ENCODE data around the gene SLC2A3.
"Not testable (repeated sequence)": the region's sequence is repeated elsewhere in the genome, so short reads cannot be mapped to it uniquely, and the experiment has no call there.

SLC2A3 gene

GRCh38 chr12:7915661-7916403 is 20.2 kb downstream of the SLC2A3 start:
- peak; percentile 24 for DNase-seq (ENCODE audit: low spot score)

DNA sequence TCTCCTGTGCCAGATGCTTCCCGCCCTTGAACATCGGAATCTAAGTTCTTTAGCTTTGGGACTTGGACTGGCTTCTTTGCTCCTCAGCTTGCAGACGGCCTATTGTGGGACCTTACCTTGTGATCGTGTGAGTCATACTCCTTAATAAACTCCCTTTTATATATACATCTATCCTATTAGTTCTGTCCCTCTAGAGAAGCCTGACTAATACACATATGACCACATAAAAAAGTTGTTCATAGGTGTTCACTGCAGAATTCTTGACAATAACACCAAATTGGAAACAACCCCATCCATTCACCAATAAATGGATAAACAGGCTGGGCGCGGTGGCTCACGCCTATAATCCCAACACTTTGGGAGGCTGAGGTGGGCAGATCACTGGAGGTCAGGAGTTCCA is 25.9 kb downstream of the SLC2A3 start:
- not testable (repeated sequence) for DNase-seq (ENCODE audit: low spot score)

DNA sequence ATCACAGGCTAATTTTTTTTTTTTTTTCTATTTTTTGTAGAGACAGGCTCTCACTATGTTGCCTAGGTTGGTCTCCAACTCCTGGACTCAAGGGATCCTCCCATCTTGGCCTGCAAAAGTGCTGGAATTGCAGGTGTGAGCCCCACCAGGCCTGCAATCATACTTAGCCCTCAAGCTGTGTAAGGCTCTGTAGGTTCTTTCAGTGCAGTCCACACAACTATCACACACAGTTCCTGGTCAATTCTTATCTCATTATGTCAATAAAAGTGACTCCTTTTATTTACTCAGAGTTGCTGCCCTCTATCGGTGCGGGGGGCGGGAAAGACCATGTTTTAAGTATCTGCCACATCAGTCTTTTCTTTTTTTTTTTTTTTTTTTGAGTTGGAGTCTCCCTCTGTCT is 29.0 kb downstream of the SLC2A3 start:
- DNase-seq (ENCODE audit: low spot score), result peak; percentile 37

GRCh38 chr12:7906303-7906702 is 29.7 kb downstream of the SLC2A3 start:
- not testable (repeated sequence) for DNase-seq (ENCODE audit: low spot score)

- DNase-seq (ENCODE audit: low spot score), result not testable (repeated sequence)
Measured at GRCh38 chr12:7905600-7906125, 30.3 kb downstream of the SLC2A3 start.

DNA sequence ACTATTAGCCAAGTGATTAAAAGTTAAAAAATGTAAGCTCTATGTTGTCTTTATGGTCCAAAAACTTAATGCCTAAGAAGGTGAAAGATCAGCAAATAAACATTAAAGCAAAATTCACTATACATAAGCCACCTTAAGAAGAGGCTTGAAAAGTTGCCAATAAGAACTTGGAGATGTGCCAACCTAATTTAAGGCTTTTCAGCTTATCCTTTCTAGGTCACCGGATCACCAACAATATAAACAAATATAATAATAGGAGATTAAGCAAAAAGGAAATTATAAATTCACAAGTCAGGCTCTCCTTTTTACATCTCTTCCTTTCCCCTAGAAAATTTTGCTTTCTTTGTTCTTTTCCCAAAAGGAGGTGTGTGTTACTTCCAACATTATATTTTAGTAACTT is 30.9 kb downstream of the SLC2A3 start:
- DNase-seq (ENCODE audit: low spot score), result no peak

GRCh38 chr12:7902416-7902815 is 33.6 kb downstream of the SLC2A3 start:
- not testable (repeated sequence) for DNase-seq (ENCODE audit: low spot score)

DNA sequence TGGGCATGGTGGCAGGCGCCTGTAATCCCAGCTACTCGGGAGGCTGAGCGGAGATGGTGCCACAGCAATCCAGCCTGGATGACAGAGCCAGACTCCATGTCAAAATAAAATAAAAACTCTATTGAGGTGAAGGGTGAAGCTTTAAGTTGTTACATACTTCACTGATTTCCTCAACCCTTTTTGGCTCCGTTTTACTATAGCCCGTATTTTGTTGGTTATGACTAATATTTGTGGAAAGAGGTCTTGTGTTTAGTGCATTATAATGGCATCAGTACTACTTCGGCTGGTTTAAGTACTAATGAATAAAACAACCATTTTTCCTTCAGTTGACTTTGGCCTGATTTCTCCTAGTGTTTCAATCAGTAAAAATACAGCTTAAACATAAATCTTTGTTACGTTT is 36.2 kb downstream of the SLC2A3 start:
- DNase-seq (ENCODE audit: low spot score), result no peak

DNA sequence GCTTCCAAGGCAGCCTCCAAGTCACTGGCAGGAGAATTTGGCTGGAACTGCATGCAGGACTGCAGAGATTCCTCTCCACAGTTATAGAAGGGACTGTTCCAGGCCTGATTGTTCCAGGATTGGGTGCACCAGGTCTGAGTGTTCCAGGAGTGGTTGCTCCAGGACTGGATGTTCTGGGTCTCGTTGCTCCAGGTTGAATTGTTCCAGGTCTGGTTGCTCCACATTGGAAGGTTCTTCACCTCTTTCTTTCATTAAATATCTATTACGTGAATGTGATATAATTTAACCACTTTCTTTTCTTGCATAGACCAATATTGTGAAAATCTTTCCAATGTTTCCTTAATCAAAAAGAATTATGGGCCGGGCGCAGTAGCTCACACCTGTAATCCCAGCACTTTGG is 39.3 kb downstream of the SLC2A3 start:
- not testable (repeated sequence) for DNase-seq (ENCODE audit: low spot score)

GRCh38 chr12:7892186-7892980 is 43.6 kb downstream of the SLC2A3 start:
- DNase-seq (ENCODE audit: low spot score), result no peak

- DNase-seq (ENCODE audit: low spot score), result no peak
Measured at GRCh38 chr12:7884689-7885088, 51.3 kb downstream of the SLC2A3 start.

DNA sequence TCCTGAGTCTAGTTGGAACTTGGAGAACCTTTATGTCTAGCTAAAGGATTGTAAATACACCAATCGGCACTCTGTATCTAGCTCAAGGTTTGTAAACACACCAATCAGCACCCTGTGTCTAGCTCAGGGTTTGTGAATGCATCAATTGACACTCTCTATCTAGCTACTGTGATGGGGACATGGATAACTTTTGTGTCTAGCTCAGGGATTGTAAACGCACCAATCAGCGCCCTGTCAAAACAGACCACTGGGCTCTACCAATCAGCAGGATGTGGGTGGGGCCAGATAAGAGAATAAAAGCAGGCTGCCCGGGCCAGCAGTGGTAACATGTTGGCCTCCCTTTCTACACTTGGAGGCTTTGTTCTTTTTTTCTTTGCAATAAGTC is 54.3 kb downstream of the SLC2A3 start:
- DNase-seq (ENCODE audit: low spot score), result not testable (repeated sequence)

DNA sequence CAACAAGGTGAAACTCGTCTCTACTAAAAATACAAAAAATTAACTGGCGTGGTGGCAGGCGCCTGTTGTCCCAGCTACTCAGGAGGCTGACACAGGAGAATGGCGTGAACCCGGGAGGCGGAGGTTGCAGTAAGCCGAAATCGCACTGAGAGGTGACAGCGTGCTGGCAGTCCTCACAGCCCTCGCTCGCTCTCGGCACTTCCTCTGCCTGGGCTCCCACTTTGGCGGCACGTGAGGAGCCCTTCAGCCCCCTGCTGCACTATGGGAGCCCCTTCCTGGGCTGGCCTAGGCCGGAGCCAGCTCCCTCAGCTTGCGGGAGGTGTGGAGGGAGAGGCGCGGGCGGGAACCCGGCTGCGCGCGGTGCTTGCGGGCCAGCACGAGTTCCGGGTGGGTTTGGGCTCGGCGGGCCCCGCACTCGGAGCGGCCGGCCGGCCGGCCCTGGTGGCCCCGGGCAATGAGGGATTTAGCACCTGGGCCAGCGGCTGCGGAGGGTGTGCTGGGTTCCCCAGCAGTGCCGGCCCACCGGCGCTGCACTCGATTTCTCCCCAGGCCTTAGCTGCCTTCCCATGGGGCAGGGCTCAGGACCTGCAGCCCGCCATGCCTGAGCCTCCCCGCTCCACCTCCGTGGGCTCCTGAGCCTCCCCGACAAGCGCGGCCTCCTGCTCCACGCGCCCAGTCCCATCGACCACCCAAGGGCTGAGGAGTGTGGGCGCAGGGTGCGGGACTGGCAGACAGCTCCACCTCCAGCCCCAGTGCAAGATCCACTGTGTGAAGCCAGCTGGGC is 54.8 kb downstream of the SLC2A3 start:
- not testable (repeated sequence) for DNase-seq (ENCODE audit: low spot score)

GRCh38 chr12:7879246-7879645 is 56.7 kb downstream of the SLC2A3 start:
- no peak for DNase-seq (ENCODE audit: low spot score)

DNA sequence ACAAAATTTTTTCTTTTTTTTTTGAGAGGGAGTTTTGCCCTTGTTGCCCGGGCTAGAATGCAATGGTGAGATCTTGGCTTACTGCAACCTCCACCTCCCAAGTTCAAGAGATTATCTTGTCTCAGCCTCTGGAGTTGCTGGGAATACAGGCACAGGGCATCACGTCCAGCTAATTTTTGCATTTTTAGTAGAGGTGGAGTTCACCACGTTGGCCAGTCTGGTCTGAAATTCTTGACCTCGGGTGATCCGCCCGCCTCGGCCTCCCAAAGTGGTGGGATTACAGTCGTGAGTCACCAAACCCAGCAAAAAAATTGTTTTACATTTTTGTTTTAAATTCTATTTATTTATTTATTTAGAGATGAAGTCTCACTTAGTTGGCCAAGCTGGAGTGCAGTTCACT is 58.6 kb downstream of the SLC2A3 start:
- DNase-seq (ENCODE audit: low spot score), result no peak

DNA sequence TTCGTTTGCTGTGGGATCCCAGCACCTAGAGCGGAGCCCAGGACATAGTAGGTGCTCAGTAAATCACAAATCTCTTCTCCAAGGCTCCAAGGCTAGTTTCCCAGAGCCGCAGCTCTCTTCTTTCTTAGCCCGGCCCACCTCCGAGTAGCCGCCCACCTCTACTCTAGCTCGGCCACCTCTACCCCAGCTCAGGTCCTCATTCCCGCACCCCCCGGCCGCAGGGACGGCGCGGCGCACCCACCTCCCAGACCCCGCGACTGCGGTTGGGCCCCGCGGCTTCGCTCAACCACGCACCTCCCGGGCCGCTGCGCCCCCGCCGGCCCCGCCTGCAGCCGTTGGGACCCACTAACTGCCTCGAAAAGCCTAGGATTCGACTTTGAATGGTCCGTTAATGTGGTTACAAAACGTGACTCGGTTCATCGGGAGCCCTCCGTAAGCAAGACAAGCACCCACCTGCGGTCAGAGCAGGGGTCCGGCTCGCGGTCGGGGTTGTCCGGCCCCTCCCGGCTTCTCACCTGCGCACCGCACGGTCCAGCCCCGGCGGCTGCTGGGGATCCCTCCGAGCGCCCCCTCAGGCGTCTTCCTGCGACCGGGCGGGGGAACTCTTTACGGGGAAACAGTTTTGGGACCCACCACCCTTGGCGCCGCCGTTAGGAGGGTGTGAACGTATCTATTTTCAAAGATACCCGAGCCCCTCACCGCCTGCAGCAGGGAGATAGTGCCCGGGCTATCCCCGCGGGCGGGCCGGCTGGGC is 63.2 kb downstream of the SLC2A3 start, which contains the start of gene SLC2A14:
Gene SLC2A14, minus strand, starts transcription at position 350 of the 754 bp plus-strand sequence. CDS start 3,035 bp downstream, outside the sequence.
- no peak for DNase-seq (ENCODE audit: low spot score)

DNA sequence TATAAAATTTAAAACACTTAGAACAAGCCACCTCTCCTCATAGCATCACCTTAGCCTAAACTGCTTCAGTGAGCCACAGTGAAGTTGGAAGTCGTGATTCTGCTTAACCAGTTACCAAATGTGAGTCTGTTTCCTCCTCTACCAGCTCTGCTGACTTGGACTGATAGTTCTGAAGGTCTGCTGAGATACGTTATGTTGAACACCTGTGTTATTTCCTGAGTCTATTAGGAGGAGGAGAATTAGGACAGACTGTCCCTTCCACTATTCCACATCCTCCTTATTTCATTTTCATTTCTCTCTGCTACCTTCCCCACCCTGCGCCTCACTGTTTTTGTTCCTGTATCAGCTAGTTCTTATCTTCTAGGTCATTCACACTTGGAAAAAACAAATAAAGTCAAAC is 65.7 kb downstream of the SLC2A3 start:
- DNase-seq (ENCODE audit: low spot score), result no peak
